ENCODE measurements around the gene RAB11FIP4. TPM values are rescaled to one million over a fixed set of nuclear protein-coding genes. Genes with fewer than 3 reads are reported as not detected.

RAB11FIP4 gene
- total and polyA plus RNA-seq, 2 donors (not counting 1 experiment from before 2014, with no cell fraction given): 0.16 to 0.66 TPM

DNA sequence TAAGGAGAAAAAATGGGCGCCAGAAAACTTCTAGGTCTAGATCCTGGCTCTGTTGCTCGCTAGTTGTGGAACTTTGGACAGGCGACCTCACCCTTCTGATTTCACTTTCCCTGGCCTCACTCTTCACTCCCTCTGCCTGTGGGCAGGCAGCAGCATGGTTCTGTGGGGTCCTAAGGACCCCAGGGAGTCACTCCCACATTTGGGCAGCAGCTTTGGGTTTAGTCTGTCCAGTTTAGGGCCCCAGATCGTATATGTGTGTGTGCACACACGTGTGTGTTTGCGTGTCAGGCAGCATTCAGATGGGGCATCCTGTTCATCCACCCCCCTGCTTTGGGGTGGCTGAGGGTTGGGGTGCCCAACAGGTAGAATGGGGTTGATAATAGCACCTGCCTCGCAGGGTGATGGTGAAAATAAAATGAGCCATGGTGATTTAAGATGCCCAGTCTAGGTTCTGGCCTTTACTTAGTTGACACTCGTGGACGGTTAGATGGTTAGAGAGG, 102.2 kb downstream of the RAB11FIP4 start:
- TF ChIP-seq EZH2 (IDR thresholded peaks at IDR 0.05; ENCODE audit: low read length, missing control alignments): no peak
- DNase-seq (ENCODE audit: low read depth in 2 of 2): no peak
- Histone ChIP-seq H3K79me2 (ENCODE audit: control insufficient read depth, insufficient read depth, low read length) (no peaks in the 10 kb centered on the region), H3K27ac (ENCODE audit: insufficient read depth, low read length) (no peak overlapping the region), H4K20me1 (ENCODE audit: control insufficient read depth, extremely low read depth, insufficient read depth, low read length) (no peaks in the 10 kb centered on the region), H3K9me3 (ENCODE audit: control insufficient read depth, insufficient read depth, low read depth, low read length) (no peaks in the 10 kb centered on the region), H3K4me1 (ENCODE audit: control insufficient read depth, extremely low read depth, insufficient read depth, low read length) (no peaks in the 10 kb centered on the region), H3K4me3 (replicated peaks in 1 of 4; ENCODE audit: control extremely low read depth in 1 of 4, insufficient read depth in 1 of 4, low read depth in 3 of 4, low read length in 4 of 4) (no peak overlapping the region), H3K36me3 (ENCODE audit: control insufficient read depth, insufficient read depth, low read length) (no peaks in the 10 kb centered on the region), H2AFZ (ENCODE audit: low read length) (no peak overlapping the region), H3K27me3 (ENCODE audit: control insufficient read depth, insufficient read depth, low read length) (peaks cover 35% of the 10 kb centered on the region), H3K9ac (ENCODE audit: insufficient read depth, low read length) (no peak overlapping the region), H3K4me2 (ENCODE audit: extremely low read depth, insufficient read depth, low read length) (no peak overlapping the region)

DNA sequence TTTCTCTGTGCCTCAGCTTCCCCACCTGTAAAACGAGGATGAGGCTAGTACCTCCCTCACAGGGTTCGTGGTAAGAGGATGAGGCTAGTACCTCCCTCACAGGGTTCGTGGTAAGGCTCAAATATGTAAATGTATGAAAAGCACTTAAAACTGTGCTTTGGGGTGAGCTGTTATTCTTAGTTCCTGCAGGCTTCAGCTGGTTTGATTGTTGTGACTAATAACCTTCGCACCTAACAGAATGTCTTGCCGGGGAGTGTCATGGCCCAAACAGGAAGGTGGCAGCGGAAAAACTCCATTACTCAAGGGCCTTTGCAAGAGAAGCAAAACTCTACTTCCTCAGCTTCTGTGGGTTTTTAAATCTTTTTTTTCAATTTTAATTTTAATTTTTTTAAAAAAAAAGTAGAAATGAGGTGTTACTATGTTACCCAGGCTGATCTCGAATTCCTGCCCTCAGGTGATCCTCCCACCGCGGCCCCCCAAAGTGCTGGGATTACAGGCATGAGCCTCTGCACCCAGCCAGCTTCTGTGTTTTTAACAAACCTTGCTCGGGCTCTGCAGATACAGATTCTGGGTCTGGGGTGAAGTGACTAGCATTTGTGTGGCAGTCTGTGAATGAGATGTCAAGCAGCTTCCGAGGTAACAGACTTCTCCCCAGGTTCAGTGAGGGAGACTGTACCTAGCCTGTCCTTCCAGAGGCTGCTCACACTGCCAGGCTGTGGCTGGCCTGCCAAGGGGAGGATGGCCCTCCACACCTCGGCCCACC, 103.0 kb downstream of the RAB11FIP4 start:
- DNase-seq (ENCODE audit: low read depth in 2 of 2): no peak
- Histone ChIP-seq H3K4me2 (ENCODE audit: extremely low read depth, insufficient read depth, low read length) (no peak overlapping the region), H3K36me3 (ENCODE audit: control insufficient read depth, insufficient read depth, low read length) (no peaks in the 10 kb centered on the region), H4K20me1 (ENCODE audit: control insufficient read depth, extremely low read depth, insufficient read depth, low read length) (no peaks in the 10 kb centered on the region), H3K9ac (ENCODE audit: insufficient read depth, low read length) (no peak overlapping the region), H2AFZ (ENCODE audit: low read length) (no peak overlapping the region), H3K27me3 (ENCODE audit: control insufficient read depth, insufficient read depth, low read length) (peaks cover 28% of the 10 kb centered on the region), H3K4me3 (replicated peaks in 1 of 4; ENCODE audit: control extremely low read depth in 1 of 4, insufficient read depth in 1 of 4, low read depth in 3 of 4, low read length in 4 of 4) (no peak overlapping the region), H3K4me1 (ENCODE audit: control insufficient read depth, extremely low read depth, insufficient read depth, low read length) (no peaks in the 10 kb centered on the region), H3K9me3 (ENCODE audit: control insufficient read depth, insufficient read depth, low read depth, low read length) (no peaks in the 10 kb centered on the region), H3K27ac (ENCODE audit: insufficient read depth, low read length) (no peak overlapping the region), H3K79me2 (ENCODE audit: control insufficient read depth, insufficient read depth, low read length) (no peaks in the 10 kb centered on the region)
- TF ChIP-seq, protein P1, sequence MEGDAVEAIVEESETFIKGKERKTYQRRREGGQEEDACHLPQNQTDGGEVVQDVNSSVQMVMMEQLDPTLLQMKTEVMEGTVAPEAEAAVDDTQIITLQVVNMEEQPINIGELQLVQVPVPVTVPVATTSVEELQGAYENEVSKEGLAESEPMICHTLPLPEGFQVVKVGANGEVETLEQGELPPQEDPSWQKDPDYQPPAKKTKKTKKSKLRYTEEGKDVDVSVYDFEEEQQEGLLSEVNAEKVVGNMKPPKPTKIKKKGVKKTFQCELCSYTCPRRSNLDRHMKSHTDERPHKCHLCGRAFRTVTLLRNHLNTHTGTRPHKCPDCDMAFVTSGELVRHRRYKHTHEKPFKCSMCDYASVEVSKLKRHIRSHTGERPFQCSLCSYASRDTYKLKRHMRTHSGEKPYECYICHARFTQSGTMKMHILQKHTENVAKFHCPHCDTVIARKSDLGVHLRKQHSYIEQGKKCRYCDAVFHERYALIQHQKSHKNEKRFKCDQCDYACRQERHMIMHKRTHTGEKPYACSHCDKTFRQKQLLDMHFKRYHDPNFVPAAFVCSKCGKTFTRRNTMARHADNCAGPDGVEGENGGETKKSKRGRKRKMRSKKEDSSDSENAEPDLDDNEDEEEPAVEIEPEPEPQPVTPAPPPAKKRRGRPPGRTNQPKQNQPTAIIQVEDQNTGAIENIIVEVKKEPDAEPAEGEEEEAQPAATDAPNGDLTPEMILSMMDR (conservative IDR thresholded peaks at IDR 0.05 in 1 of 2, IDR thresholded peaks at IDR 0.05 in 1 of 2; ENCODE audit: low read depth in 1 of 2, low read length in 2 of 2): no peak
- TF ChIP-seq EZH2 (IDR thresholded peaks at IDR 0.05; ENCODE audit: low read length, missing control alignments): no peak

DNA sequence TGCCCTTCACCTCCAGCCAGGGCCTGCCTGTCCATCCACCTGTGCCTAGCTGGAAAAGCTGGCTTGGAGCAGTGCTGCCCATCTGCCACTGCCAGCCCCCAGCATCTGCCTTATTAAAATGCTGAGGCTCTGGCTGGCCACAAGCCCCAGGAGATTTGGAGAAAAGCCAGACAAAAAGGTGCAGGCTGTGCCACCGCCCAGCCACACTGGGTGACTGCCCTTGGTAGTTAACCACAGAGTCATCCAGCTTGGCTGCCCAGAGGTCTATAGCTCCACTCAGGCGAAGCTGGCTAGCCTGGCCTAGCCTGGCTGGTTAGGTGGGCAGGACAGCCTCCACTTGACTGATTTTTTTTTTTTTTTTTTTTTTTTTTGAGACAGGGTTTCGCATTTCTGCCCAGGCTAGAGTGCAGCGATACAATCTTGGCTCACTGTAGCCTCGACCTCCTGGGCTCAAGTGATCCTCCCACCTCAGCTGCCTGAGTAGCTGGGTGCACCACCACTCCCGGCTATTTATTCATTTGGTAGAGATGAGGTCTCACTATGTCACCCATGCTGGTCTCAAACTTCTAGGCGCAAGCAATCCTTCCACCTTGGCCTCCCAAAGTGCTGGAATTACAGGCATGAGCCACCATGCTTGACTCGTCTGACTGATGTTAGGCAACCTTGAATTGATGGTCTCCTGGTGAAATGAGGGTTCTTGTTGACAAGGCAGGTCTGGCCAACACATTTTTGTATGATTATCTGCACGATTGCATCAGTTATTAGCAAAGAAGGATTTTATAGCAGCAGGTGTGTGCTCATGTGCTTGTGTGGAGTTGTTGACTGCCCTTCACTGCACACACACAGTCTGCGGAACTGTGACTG, 103.8 kb downstream of the RAB11FIP4 start:
- DNase-seq (ENCODE audit: low read depth in 2 of 2): no peak
- no peak overlapping the region for H3K9ac ChIP-seq (ENCODE audit: insufficient read depth, low read length)
- TF ChIP-seq EZH2 (IDR thresholded peaks at IDR 0.05; ENCODE audit: low read length, missing control alignments): no peak
- TF ChIP-seq, protein P1 (conservative IDR thresholded peaks at IDR 0.05 in 1 of 2, IDR thresholded peaks at IDR 0.05 in 1 of 2; ENCODE audit: low read depth in 1 of 2, low read length in 2 of 2): no peak

More for the DNA sequence above, 103.8 kb downstream of the RAB11FIP4 start:
- Histone ChIP-seq H3K4me1 (ENCODE audit: control insufficient read depth, extremely low read depth, insufficient read depth, low read length) (no peaks in the 10 kb centered on the region), H2AFZ (ENCODE audit: low read length) (no peak overlapping the region), H3K79me2 (ENCODE audit: control insufficient read depth, insufficient read depth, low read length) (no peaks in the 10 kb centered on the region), H3K27ac (ENCODE audit: insufficient read depth, low read length) (no peak overlapping the region), H3K27me3 (ENCODE audit: control insufficient read depth, insufficient read depth, low read length) (peaks cover 20% of the 10 kb centered on the region), H4K20me1 (ENCODE audit: control insufficient read depth, extremely low read depth, insufficient read depth, low read length) (no peaks in the 10 kb centered on the region), H3K36me3 (ENCODE audit: control insufficient read depth, insufficient read depth, low read length) (no peaks in the 10 kb centered on the region), H3K4me3 (replicated peaks in 1 of 4; ENCODE audit: control extremely low read depth in 1 of 4, insufficient read depth in 1 of 4, low read depth in 3 of 4, low read length in 4 of 4) (no peak overlapping the region), H3K9me3 (ENCODE audit: control insufficient read depth, insufficient read depth, low read depth, low read length) (no peaks in the 10 kb centered on the region), H3K4me2 (ENCODE audit: extremely low read depth, insufficient read depth, low read length) (no peak overlapping the region)
